ENCODE measurements around the gene ZBTB44. TPM values are rescaled to one million over a fixed set of nuclear protein-coding genes. Genes with fewer than 3 reads are reported as not detected.

The ZBTB44 gene
- total RNA-seq, 1 experiment from 2014 or later: 27.5 TPM

DNA sequence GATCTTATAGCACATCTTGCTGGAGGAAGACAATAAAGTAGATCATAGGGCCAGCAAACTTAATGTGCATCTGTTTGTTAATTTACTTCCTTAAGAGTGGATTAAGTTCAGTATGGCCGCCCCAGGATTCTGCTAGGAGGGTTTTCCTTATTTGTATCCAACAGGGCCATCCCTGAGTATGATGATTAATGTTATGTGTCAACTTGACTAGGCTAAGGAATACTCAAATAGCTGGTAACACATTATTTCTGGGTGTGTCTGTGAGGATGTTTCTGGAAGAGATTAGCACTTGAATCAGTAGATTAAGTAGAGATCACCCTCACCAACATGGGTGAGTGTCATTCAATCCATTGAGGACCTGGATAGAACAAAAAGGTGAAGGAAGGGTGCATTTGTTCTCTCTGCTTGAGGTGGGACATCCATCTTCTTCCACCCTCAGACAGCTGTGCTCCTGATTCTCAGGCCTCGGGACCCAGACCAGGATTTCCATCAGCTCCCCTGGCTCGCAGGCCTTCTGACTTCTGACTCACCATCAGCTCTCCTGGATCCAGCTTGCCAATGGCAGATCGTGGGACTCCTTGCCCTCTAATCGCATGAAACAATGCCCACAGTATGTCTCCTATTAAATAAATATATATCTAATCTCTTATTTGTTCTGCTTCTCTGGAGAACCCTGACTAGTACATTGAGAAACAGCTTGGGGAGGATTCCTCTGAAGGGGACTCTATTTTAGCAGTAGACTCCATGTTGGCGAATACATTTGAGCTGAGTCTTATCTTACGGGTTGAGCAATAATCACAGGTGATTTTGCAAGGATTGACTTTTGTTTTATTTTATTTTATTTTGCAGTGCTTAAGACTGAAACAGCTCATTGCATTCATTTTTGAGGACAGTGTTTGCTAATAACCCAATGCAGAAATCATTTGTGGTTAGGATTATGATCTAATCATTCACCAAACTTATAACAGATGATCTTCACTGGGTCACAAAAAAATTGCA, 9.0 kb upstream of the ZBTB44 start:
- H3K9me3 ChIP-seq (ENCODE audit: low read length): peaks cover 19% of the 10 kb centered on the region
- no peak overlapping the region for H3K27ac ChIP-seq (ENCODE audit: low read length)
- H3F3A ChIP-seq (ENCODE audit: low read length, unreplicated experiment): no peaks in the 10 kb centered on the region
- ATAC-seq (no peak), DNase-seq (no peak)
- no peaks in the 10 kb centered on the region for H4K20me1 ChIP-seq (ENCODE audit: low read length)
- H2AFZ ChIP-seq (ENCODE audit: low read length): no peak overlapping the region
- no peaks in the 10 kb centered on the region for H3K27me3 ChIP-seq (ENCODE audit: low read length)
- POLR2A ChIA-PET (ENCODE audit: unreplicated experiment): no interaction called here
- CTCF ChIA-PET: no interaction called here
- no peak overlapping the region for H3K9ac ChIP-seq (ENCODE audit: low read length)
- no peaks in the 10 kb centered on the region for H3K4me1 ChIP-seq (ENCODE audit: insufficient read depth, low read length)
- no peaks in the 10 kb centered on the region for H3K36me3 ChIP-seq (ENCODE audit: low read depth, low read length)
- H3K79me2 ChIP-seq (ENCODE audit: low read length): no peaks in the 10 kb centered on the region
- H3K9me2 ChIP-seq (replicated peaks; ENCODE audit: low read length): no peaks in the 10 kb centered on the region
- BruUV-seq (replicated peaks): no TSS peak
- no peak overlapping the region for H3K4me2 ChIP-seq (ENCODE audit: low read length)
- intact Hi-C loops (cut with micrococcal nuclease): no loop called here
- H3K4me3 ChIP-seq (ENCODE audit: low read length): no peak overlapping the region
- TF ChIP-seq, protein P1, sequence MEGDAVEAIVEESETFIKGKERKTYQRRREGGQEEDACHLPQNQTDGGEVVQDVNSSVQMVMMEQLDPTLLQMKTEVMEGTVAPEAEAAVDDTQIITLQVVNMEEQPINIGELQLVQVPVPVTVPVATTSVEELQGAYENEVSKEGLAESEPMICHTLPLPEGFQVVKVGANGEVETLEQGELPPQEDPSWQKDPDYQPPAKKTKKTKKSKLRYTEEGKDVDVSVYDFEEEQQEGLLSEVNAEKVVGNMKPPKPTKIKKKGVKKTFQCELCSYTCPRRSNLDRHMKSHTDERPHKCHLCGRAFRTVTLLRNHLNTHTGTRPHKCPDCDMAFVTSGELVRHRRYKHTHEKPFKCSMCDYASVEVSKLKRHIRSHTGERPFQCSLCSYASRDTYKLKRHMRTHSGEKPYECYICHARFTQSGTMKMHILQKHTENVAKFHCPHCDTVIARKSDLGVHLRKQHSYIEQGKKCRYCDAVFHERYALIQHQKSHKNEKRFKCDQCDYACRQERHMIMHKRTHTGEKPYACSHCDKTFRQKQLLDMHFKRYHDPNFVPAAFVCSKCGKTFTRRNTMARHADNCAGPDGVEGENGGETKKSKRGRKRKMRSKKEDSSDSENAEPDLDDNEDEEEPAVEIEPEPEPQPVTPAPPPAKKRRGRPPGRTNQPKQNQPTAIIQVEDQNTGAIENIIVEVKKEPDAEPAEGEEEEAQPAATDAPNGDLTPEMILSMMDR (conservative IDR thresholded peaks at IDR 0.05; ENCODE audit: low read depth, low read length): no peak
- TF ChIP-seq EZH2phosphoT487 (IDR thresholded peaks at IDR 0.05; ENCODE audit: borderline replicate concordance, low read length) (no peak), EZH2 (IDR thresholded peaks at IDR 0.05; ENCODE audit: low read length, unreplicated experiment) (no peak)

DNA sequence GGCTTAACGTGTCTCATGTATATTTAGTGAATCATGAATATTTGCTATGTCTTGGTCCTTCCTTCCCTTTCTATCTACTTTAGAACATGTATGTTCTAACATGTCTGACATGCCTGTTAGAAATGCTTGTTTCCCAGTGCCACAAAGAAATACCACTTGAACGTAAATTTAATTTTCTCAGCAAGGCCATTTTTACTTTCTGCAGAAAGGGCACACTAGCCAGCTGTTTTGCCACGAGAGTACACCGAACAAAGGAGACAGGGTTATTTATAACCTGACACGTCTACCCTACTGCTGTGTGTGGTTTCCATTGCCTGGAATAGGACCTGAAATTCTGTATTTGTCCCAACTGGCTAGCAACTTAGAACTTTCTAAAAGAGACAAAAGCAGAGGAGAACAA, 7.4 kb upstream of the ZBTB44 start:
- Histone ChIP-seq H4K20me1 (ENCODE audit: low read length) (no peaks in the 10 kb centered on the region), H3K36me3 (ENCODE audit: low read depth, low read length) (no peaks in the 10 kb centered on the region), H3K9me3 (ENCODE audit: low read length) (peaks cover 19% of the 10 kb centered on the region), H3K4me2 (ENCODE audit: low read length) (no peak overlapping the region), H3F3A (ENCODE audit: low read length, unreplicated experiment) (no peaks in the 10 kb centered on the region), H3K9me2 (replicated peaks; ENCODE audit: low read length) (no peaks in the 10 kb centered on the region), H2AFZ (ENCODE audit: low read length) (no peak overlapping the region), H3K27ac (ENCODE audit: low read length) (no peak overlapping the region), H3K4me1 (ENCODE audit: insufficient read depth, low read length) (no peaks in the 10 kb centered on the region), H3K4me3 (ENCODE audit: low read length) (no peak overlapping the region), H3K9ac (ENCODE audit: low read length) (no peak overlapping the region), H3K79me2 (ENCODE audit: low read length) (no peaks in the 10 kb centered on the region), H3K27me3 (ENCODE audit: low read length) (no peaks in the 10 kb centered on the region)
- TF ChIP-seq, protein P1 (conservative IDR thresholded peaks at IDR 0.05; ENCODE audit: low read depth, low read length): no peak
- TF ChIP-seq EZH2 (IDR thresholded peaks at IDR 0.05; ENCODE audit: low read length, unreplicated experiment) (no peak), EZH2phosphoT487 (IDR thresholded peaks at IDR 0.05; ENCODE audit: borderline replicate concordance, low read length) (no peak)
- ATAC-seq (no peak), DNase-seq (no peak)
- ChIA-PET POLR2A (ENCODE audit: unreplicated experiment) (no interaction called here), CTCF (no interaction called here)
- BruUV-seq (replicated peaks): no TSS peak
- intact Hi-C loops (cut with micrococcal nuclease): no loop called here

Data from PC-3 (cell line).